ENCODE data around the gene SOX13. TPM values are rescaled to one million over a fixed set of nuclear protein-coding genes. Genes with fewer than 3 reads are reported as not detected.

The SOX13 gene
- total and polyA plus RNA-seq, 9 donors = 12.0 to 43.0 (median 21.8) TPM

DNA sequence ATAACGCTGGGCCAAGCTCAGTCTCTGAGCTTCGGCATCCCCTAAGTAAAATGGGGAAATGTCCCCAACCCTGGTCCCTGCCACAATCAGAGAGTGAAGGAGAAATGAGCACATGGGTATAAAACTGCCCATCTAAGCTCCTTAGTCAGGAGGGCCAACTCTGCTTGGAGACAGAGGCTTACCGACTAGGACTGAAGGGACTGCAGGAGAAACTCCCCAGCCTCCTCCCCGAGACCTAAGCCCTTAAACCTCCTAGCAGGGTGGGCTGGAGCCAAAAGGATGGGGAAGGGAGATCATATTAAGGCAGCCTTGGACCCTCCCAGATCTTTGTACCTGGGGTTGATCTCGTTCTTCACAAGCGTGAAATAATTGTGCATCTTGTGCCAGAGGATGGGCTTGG is 73.4 kb downstream of the SOX13 start:
- Histone ChIP-seq H3K27me3 (no peaks in the 10 kb centered on the region), H3K4me1 (ENCODE audit: insufficient read depth) (peaks cover 10% of the 10 kb centered on the region), H3K4me3 (no peak overlapping the region), H3K36me3 (no peaks in the 10 kb centered on the region), H3K27ac (no peak overlapping the region), H3K9me3 (no peaks in the 10 kb centered on the region)
- DNase-seq = no peak
- TF ChIP-seq EP300 (IDR thresholded peaks at IDR 0.05) = no peak
- TF ChIP-seq, protein P1, sequence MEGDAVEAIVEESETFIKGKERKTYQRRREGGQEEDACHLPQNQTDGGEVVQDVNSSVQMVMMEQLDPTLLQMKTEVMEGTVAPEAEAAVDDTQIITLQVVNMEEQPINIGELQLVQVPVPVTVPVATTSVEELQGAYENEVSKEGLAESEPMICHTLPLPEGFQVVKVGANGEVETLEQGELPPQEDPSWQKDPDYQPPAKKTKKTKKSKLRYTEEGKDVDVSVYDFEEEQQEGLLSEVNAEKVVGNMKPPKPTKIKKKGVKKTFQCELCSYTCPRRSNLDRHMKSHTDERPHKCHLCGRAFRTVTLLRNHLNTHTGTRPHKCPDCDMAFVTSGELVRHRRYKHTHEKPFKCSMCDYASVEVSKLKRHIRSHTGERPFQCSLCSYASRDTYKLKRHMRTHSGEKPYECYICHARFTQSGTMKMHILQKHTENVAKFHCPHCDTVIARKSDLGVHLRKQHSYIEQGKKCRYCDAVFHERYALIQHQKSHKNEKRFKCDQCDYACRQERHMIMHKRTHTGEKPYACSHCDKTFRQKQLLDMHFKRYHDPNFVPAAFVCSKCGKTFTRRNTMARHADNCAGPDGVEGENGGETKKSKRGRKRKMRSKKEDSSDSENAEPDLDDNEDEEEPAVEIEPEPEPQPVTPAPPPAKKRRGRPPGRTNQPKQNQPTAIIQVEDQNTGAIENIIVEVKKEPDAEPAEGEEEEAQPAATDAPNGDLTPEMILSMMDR (IDR thresholded peaks at IDR 0.05) = no peak
- TF ChIP-seq POLR2A (IDR thresholded peaks at IDR 0.05) = no peak
- WGBS, 3 donors = 89 to 91% (median 90%) methylated on average over 6 of the region's 6 CpGs
- intact Hi-C loops (cut with DNase I) = loop anchor here in 1 of 4 donors (5.0 kb wide), 1 partner anchor 51 kb away; the partner anchor contains the start of gene KISS1

DNA sequence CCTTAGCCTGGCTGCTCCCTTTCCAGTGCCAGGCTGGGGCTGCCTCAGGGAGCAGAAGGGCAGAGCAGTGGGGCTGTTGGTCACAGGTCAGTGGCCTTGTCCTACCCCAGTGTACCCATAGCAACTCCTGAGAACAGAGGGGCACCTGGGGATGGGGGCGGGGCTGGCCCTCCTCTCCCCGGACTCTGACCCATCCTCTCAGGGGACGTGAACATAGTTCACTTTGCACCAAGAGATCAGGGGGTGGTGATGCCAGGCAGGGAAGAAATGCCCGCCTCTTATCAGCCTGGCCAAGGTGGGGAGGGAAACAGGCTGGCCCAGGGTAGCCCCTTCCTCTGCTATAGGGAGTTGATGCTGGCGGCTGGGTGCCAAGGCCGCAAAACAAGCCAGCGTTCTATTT is 74.0 kb downstream of the SOX13 start:
- H3K27me3 ChIP-seq = no peaks in the 10 kb centered on the region
- no peak overlapping the region for H3K27ac ChIP-seq
- no peaks in the 10 kb centered on the region for H3K36me3 ChIP-seq
- H3K4me3 ChIP-seq = no peak overlapping the region
- TF ChIP-seq POLR2A (IDR thresholded peaks at IDR 0.05) (no peak), EP300 (IDR thresholded peaks at IDR 0.05) (no peak)
- TF ChIP-seq, protein P1 (IDR thresholded peaks at IDR 0.05) = no peak
- no peaks in the 10 kb centered on the region for H3K9me3 ChIP-seq
- WGBS, 3 donors = 72 to 78% (median 75%) methylated on average over 7 of the region's 7 CpGs
- H3K4me1 ChIP-seq (ENCODE audit: insufficient read depth) = peaks cover 10% of the 10 kb centered on the region
- intact Hi-C loops (cut with DNase I) = loop anchor here in 1 of 4 donors (5.0 kb wide), 1 partner anchor 50 kb away; the partner anchor contains the start of gene KISS1
- peak in 2 of 5 donors; percentile 23 to 37 for DNase-seq

DNA sequence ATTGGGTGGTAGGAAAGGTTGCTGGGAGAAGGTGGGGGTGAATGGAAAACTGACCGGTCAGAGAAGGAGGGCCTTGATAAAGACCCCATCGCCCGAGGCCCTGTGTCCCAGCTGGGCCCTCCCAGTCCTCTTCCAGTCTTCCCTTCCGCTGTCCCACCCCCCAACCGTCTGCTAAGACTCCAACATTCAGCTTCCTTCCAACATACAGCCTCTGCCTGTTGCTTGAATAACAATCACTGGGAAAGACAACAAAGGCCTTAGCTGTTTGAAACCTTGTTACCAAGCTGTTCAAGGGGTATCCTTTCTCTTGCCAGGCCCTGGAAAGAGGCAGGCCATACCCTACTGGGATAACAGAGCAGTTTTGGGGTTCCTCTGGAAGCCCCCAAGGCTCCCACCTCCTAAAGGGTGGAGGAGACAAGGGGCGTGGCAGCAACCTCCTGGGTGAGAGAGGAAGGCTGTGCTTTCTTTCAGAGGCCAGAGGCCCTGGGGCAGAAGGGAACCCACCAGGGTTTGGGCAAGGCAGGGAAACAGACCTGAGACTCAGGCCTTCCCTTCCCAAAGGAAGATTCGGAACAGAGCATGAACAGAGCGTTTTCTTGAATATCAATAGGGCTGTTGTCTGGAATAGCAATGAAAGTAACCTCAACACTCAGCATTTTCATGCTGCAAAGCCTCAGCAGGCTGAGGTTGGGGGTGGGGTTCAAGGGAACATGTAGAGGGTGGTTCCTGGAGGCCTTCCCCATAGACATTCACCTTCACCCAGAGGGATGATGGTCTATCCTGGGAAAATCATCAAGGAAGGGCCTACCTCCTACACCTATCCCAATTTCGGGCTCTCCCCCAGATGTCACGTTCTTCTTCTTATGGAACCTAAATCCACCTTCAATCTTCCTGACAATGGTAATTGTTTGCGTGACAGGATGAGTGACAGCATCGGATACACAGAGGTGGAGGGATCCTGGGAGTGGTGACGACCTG is 74.8 kb downstream of the SOX13 start:
- Histone ChIP-seq H3K4me1 (ENCODE audit: insufficient read depth) (peaks cover 14% of the 10 kb centered on the region), H3K9me3 (no peaks in the 10 kb centered on the region), H3K27me3 (no peaks in the 10 kb centered on the region), H3K4me3 (no peak overlapping the region), H3K36me3 (no peaks in the 10 kb centered on the region), H3K27ac (no peak overlapping the region)
- peak in 2 of 5 donors; percentile 13 to 21 for DNase-seq
- 78 to 86% (median 82%) methylated on average over 13 of the region's 13 CpGs for WGBS, 3 donors
- TF ChIP-seq POLR2A (IDR thresholded peaks at IDR 0.05) (no peak), EP300 (IDR thresholded peaks at IDR 0.05) (no peak)
- TF ChIP-seq, protein P1 (IDR thresholded peaks at IDR 0.05) = no peak
- intact Hi-C loops (cut with DNase I) = loop anchor here in 1 of 4 donors (5.0 kb wide), 1 partner anchor 50 kb away; the partner anchor contains the start of gene KISS1

DNA sequence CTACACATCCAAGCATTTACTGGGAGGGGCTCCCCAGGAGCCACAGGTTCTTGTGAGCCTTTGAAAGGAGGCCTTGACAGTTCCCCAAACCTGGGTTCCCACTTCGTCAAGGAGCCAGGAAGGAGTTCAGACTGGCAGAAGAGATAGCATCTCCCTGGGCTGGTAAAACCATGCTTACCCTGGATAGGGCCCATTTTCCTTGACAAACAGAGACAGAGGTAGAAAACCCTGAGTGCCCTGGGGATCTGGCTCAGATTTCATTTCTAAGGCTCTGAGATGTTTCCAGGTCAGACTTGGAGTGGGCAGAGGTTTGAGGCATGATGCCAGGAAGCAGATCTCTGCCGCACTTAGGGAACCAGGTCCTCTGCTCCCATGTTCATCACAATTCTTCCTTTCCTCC is 76.2 kb downstream of the SOX13 start:
- DNase-seq = peak in 1 of 5 donors; percentile 20
- no peak overlapping the region for H3K27ac ChIP-seq
- no peaks in the 10 kb centered on the region for H3K9me3 ChIP-seq
- no peaks in the 10 kb centered on the region for H3K36me3 ChIP-seq
- no peak overlapping the region for H3K4me3 ChIP-seq
- H3K27me3 ChIP-seq = no peaks in the 10 kb centered on the region
- peaks cover 10% of the 10 kb centered on the region for H3K4me1 ChIP-seq (ENCODE audit: insufficient read depth)
- intact Hi-C loops (cut with DNase I) = loop anchor here in 1 of 4 donors (5.0 kb wide), 1 partner anchor 48 kb away; the partner anchor contains the start of gene KISS1
- TF ChIP-seq, protein P1 (IDR thresholded peaks at IDR 0.05) = no peak
- TF ChIP-seq EP300 (IDR thresholded peaks at IDR 0.05) (no peak), POLR2A (IDR thresholded peaks at IDR 0.05) (no peak)
- WGBS, 3 donors = 76 to 90% (median 80%) methylated on average over 2 of the region's 2 CpGs
